HepG2 (cell line): Measurements from ENCODE around the gene TIA1. TPM values are rescaled to one million over a fixed set of nuclear protein-coding genes. Genes with fewer than 3 reads are reported as not detected.
A peak's percentile ranks its signal among the peaks of the same experiment; 100 is the strongest.

ENCODE experiments used
- EEA1 ChIP-seq: sonication (generic); formaldehyde crosslinking; IDR thresholded peaks from 2 replicates; pipeline ENCODE4 v1.5.1; 2020; ENCODE audit warnings: mild to moderate bottlenecking, missing genetic modification reagents, borderline replicate concordance
- GABPB1 ChIP-seq: IDR thresholded peaks from 2 replicates; pipeline ENCODE4 v1.6.1; 2016; ENCODE audit warnings: mild to moderate bottlenecking, missing genetic modification reagents, moderate library complexity, missing compliant biosample characterization
- KDM4B ChIP-seq: sonication (generic); formaldehyde crosslinking; IDR thresholded peaks from 2 replicates; pipeline ENCODE4 v1.4.0; 2020; ENCODE audit warnings: missing genetic modification reagents
- MZF1 ChIP-seq: sonication (generic); formaldehyde crosslinking; IDR thresholded peaks from 2 replicates; pipeline ENCODE4 v1.8.1; 2023; ENCODE audit warnings: mild to moderate bottlenecking, missing genetic modification reagents, borderline replicate concordance
- RNF2 ChIP-seq: fragments of 450-650 bp; conservative IDR thresholded peaks from 2 replicates; pipeline ENCODE4 v1.6.1; 2016; ENCODE audit warnings: low read depth
- ZFP41 ChIP-seq: sonication (generic); formaldehyde crosslinking; IDR thresholded peaks from 2 replicates; pipeline ENCODE4 v1.4.0; 2020; ENCODE audit warnings: mild to moderate bottlenecking, missing genetic modification reagents, borderline replicate concordance
- ZIK1 ChIP-seq: sonication (generic); formaldehyde crosslinking; IDR thresholded peaks from 2 replicates; pipeline ENCODE4 v1.5.0; 2020; ENCODE audit warnings: mild to moderate bottlenecking, low read depth, missing genetic modification reagents, borderline replicate concordance
- ZNF468 ChIP-seq: sonication (generic); formaldehyde crosslinking; IDR thresholded peaks from 2 replicates; pipeline ENCODE4 v1.8.0; 2022; ENCODE audit warnings: mild to moderate bottlenecking, moderate library complexity, missing genetic modification reagents
- ZNF616 ChIP-seq: sonication (generic); formaldehyde crosslinking; IDR thresholded peaks from 2 replicates; pipeline ENCODE4 v1.5.0; 2020; ENCODE audit warnings: low read depth, mild to moderate bottlenecking, missing genetic modification reagents
- polyA plus RNA-seq, 8 experiments: library from polyadenylated mRNA; depleted of rRNA in 3 of 8; stranded (reverse) in 7 of 8; unstranded in 1 of 8; fragments of >200 nt; fragmentation: Illumina TruSeq in 4 of 8; extraction: Trizol in 4 of 8; gene quantifications; 2 replicates each; pipeline versions ENCODE4 v1.2.1 to v1.2.3, GENCODE V29; 2011 to 2016; ENCODE audit warnings: low read depth in 4 of 8, missing spikeins in 1 of 8, mixed read lengths in 1 of 8; ENCODE audit not compliant: insufficient read depth in 1 of 8
- total RNA-seq, 5 experiments: library from RNA; depleted of rRNA; stranded (reverse); fragments of >200 nt; fragmentation: Illumina TruSeq; extraction: Trizol; gene quantifications; 2 replicates each; pipeline ENCODE4 v1.2.3, GENCODE V29; 2016; ENCODE audit warnings: low read depth in 1 of 5
- TF ChIP-seq, protein P1 (sequence below): sonication (generic); formaldehyde crosslinking; IDR thresholded peaks from 2 replicates; pipeline ENCODE4 v1.4.0; 2020; ENCODE audit warnings: missing genetic modification reagents, borderline replicate concordance
- TF ChIP-seq, protein P2 (sequence below): sonication (generic); formaldehyde crosslinking; IDR thresholded peaks from 2 replicates; pipeline ENCODE4 v1.4.0; 2020; ENCODE audit warnings: mild to moderate bottlenecking, missing genetic modification reagents
- TF ChIP-seq, protein P3 (sequence below): sonication (generic); formaldehyde crosslinking; IDR thresholded peaks from 2 replicates; pipeline ENCODE4 v1.8.0; 2022; ENCODE audit warnings: missing genetic modification reagents, mild to moderate bottlenecking, borderline replicate concordance
- TF ChIP-seq, protein P4 (sequence below): sonication (generic); formaldehyde crosslinking; IDR thresholded peaks from 2 replicates; pipeline ENCODE4 v1.4.0; 2020; ENCODE audit warnings: mild to moderate bottlenecking, missing genetic modification reagents

Gene TIA1
- total and polyA plus RNA-seq, 2 of the 13 experiments (the other 11 are each of a cell fraction or from before 2014, with no cell fraction given), result 209 to 319 TPM

DNA sequence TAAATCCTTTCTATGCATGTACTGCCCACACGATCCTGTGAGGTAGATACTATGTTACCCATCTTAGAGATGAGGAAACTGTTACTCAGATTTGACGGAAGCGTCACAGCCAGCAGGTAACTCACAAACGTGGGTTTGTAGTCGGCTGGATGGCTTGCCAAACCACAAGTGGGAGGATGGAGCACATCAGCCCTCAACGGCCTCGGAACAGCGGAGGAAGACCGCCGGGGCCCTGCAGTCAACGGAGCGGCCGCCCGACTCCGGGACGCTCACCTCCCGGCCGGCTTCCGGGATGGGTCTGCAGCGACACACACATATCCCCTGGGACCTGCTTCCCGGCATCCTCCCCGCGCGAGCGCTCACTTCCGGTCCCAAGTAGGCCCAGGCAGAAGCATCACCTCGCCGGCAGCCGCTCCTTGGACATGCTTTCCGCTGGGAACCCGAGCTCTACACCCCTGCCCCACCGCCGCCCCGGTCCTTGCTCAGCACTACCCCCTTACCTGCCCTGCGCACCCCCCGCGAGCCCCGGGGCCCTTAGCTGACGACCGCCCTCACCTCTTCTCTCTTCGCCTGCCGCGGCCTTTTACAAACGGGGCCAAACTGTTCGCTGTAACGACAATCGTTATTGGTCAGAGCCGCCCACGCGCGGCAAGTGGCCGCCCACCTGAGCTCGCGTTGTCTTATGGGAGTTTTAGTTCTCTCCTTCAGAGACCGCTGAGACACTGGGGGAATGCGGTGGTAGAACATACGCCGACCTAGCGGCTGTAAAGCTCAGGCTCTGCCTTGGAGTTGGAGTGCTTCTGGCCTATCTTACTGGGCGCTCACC is 57.8 kb downstream of the TIA1 start, which contains the start of gene C2orf42 (continued):
- TF ChIP-seq, protein P1, sequence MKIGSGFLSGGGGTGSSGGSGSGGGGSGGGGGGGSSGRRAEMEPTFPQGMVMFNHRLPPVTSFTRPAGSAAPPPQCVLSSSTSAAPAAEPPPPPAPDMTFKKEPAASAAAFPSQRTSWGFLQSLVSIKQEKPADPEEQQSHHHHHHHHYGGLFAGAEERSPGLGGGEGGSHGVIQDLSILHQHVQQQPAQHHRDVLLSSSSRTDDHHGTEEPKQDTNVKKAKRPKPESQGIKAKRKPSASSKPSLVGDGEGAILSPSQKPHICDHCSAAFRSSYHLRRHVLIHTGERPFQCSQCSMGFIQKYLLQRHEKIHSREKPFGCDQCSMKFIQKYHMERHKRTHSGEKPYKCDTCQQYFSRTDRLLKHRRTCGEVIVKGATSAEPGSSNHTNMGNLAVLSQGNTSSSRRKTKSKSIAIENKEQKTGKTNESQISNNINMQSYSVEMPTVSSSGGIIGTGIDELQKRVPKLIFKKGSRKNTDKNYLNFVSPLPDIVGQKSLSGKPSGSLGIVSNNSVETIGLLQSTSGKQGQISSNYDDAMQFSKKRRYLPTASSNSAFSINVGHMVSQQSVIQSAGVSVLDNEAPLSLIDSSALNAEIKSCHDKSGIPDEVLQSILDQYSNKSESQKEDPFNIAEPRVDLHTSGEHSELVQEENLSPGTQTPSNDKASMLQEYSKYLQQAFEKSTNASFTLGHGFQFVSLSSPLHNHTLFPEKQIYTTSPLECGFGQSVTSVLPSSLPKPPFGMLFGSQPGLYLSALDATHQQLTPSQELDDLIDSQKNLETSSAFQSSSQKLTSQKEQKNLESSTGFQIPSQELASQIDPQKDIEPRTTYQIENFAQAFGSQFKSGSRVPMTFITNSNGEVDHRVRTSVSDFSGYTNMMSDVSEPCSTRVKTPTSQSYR (CRISPR knock-in tag), result peak; percentile 10; the same call in 1 of the 2 replicates
- TF ChIP-seq ZFP41 (CRISPR knock-in tag) (peak; percentile 91), MZF1 (CRISPR knock-in tag) (0 out of 2 replicates have a peak, but pooled peaks have one; percentile 28), ZNF468 (CRISPR knock-in tag) (peak; percentile 37; the same call in 1 of the 2 replicates), EEA1 (CRISPR knock-in tag) (no peak), KDM4B (CRISPR knock-in tag) (peak; percentile 86), GABPB1 (CRISPR knock-in tag) (peak; percentile 99), ZNF616 (no peak; the same call in 1 of the 2 replicates), ZIK1 (CRISPR knock-in tag) (no peak), RNF2 (peak; percentile 59; the same call in 1 of the 2 replicates)
- TF ChIP-seq, protein P2, sequence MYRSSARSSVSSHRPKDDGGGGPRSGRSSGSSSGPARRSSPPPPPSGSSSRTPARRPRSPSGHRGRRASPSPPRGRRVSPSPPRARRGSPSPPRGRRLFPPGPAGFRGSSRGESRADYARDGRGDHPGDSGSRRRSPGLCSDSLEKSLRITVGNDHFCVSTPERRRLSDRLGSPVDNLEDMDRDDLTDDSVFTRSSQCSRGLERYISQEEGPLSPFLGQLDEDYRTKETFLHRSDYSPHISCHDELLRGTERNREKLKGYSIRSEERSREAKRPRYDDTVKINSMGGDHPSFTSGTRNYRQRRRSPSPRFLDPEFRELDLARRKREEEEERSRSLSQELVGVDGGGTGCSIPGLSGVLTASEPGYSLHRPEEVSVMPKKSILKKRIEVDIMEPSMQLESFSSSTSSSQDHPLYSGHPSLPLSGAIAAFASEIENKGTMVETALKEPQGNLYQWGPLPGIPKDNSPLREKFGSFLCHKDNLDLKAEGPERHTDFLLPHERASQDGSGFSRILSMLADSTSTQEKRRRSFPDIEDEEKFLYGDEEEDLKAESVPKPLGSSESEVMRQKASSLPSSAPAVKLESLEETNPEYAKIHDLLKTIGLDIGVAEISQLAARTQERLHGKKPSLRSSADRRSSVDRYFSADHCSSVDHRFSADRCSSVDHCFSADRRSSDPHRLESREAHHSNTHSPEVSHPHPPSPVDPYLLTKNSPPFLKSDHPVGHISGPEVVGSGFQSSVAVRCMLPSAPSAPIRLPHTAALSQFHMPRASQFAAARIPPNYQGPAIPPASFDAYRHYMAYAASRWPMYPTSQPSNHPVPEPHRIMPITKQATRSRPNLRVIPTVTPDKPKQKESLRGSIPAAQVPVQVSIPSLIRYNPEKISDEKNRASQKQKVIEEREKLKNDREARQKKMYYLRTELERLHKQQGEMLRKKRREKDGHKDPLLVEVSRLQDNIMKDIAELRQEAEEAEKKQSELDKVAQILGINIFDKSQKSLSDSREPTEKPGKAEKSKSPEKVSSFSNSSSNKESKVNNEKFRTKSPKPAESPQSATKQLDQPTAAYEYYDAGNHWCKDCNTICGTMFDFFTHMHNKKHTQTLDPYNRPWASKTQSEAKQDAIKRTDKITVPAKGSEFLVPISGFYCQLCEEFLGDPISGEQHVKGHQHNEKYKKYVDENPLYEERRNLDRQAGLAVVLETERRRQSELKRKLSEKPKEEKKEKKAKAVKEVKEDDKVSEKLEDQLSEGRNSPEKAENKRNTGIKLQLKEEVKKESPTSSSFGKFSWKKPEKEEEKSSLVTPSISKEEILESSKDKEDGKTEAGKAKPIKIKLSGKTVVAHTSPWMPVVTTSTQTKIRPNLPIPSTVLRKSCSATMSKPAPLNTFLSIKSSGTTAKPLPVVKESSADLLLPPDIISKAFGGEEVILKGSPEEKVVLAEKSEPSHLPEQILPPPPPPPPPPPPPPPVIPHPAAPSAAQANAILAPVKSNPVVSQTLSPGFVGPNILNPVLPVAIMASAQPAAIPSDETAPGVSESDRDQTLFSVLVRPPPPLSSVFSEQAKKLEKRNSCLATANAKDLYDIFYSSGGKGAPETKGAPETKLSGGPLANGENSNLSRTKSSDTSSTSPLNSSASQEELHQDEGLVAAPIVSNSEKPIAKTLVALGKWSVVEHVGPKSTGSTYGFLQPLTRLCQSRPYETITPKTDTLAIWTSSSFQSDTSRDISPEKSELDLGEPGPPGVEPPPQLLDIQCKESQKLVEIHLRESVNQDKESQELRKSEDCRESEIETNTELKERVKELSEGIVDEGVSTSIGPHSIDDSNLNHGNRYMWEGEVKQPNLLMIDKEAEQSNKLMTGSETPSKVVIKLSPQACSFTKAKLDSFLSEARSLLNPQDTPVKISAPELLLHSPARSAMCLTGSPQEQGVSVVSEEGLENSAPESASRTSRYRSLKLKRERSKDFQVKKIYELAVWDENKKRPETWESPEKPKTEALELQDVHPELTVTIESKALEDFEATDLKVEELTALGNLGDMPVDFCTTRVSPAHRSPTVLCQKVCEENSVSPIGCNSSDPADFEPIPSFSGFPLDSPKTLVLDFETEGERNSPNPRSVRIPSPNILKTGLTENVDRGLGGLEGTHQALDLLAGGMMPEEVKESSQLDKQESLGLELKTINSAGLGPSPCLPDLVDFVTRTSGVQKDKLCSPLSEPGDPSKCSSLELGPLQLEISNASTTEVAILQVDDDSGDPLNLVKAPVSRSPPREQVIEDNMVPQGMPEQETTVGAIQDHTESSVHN (CRISPR knock-in tag), result peak; percentile 49; the same call in 1 of the 2 replicates
- TF ChIP-seq, protein P3, sequence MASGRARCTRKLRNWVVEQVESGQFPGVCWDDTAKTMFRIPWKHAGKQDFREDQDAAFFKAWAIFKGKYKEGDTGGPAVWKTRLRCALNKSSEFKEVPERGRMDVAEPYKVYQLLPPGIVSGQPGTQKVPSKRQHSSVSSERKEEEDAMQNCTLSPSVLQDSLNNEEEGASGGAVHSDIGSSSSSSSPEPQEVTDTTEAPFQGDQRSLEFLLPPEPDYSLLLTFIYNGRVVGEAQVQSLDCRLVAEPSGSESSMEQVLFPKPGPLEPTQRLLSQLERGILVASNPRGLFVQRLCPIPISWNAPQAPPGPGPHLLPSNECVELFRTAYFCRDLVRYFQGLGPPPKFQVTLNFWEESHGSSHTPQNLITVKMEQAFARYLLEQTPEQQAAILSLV (CRISPR knock-in tag), result no peak; the same call in 1 of the 2 replicates
- TF ChIP-seq, protein P4, sequence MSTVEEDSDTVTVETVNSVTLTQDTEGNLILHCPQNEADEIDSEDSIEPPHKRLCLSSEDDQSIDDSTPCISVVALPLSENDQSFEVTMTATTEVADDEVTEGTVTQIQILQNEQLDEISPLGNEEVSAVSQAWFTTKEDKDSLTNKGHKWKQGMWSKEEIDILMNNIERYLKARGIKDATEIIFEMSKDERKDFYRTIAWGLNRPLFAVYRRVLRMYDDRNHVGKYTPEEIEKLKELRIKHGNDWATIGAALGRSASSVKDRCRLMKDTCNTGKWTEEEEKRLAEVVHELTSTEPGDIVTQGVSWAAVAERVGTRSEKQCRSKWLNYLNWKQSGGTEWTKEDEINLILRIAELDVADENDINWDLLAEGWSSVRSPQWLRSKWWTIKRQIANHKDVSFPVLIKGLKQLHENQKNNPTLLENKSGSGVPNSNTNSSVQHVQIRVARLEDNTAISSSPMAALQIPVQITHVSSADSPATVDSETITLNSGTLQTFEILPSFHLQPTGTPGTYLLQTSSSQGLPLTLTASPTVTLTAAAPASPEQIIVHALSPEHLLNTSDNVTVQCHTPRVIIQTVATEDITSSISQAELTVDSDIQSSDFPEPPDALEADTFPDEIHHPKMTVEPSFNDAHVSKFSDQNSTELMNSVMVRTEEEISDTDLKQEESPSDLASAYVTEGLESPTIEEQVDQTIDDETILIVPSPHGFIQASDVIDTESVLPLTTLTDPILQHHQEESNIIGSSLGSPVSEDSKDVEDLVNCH, result no peak
